GM12875 (cell line): ENCODE measurements around the gene ABHD17A.

Source experiments
- H3K4me3 ChIP-seq: one replicate; pipeline ENCODE4 v1.5.1; 2011; ENCODE audit warnings: low read depth, low read length, control low read depth
- TF ChIP-seq, protein P1 (sequence below): IDR thresholded peaks from 2 replicates; pipeline ENCODE4 v1.5.1; 2011; ENCODE audit warnings: low read depth, mild to moderate bottlenecking, control low read depth, inconsistent platforms, low read length, moderate library complexity, borderline replicate concordance; ENCODE audit not compliant: insufficient read depth

The ABHD17A gene

DNA sequence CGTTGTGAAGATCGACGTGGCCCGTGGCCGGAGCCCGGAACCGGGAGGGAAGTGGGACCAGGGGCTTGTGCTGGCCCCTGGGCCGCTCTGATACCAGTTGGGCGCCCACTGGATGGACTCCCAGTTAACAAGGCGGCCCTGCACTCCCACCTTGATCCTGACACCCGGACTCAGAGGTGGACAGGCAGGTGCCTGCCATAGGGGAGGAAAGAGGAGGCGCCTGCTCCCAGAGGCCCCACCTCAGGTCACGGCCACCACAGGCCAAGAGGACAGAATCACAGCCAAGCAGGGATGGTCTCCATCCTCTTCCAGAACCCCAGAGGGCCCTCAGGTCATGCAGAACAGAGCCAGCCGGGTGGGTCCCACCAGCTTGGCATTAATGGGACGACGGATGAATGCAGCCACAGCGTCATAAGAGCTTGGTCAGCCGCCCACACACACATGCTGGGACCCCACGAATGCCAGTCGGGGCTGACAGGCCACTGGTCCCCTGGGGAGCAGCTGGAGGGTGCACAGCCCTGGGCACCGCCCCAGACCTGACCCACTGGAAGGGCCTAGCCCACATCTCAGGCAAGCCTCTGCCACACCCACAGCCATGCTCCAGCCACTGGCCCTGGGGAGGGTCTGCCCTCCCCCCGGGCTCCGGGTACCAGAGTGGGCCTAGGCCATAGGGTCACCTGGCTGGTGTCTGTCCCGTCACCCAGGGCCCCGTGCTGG lies 12.3 kb downstream of the ABHD17A start:
- TF ChIP-seq, protein P1, sequence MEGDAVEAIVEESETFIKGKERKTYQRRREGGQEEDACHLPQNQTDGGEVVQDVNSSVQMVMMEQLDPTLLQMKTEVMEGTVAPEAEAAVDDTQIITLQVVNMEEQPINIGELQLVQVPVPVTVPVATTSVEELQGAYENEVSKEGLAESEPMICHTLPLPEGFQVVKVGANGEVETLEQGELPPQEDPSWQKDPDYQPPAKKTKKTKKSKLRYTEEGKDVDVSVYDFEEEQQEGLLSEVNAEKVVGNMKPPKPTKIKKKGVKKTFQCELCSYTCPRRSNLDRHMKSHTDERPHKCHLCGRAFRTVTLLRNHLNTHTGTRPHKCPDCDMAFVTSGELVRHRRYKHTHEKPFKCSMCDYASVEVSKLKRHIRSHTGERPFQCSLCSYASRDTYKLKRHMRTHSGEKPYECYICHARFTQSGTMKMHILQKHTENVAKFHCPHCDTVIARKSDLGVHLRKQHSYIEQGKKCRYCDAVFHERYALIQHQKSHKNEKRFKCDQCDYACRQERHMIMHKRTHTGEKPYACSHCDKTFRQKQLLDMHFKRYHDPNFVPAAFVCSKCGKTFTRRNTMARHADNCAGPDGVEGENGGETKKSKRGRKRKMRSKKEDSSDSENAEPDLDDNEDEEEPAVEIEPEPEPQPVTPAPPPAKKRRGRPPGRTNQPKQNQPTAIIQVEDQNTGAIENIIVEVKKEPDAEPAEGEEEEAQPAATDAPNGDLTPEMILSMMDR = no peak
- H3K4me3 ChIP-seq = no peak overlapping the region

DNA sequence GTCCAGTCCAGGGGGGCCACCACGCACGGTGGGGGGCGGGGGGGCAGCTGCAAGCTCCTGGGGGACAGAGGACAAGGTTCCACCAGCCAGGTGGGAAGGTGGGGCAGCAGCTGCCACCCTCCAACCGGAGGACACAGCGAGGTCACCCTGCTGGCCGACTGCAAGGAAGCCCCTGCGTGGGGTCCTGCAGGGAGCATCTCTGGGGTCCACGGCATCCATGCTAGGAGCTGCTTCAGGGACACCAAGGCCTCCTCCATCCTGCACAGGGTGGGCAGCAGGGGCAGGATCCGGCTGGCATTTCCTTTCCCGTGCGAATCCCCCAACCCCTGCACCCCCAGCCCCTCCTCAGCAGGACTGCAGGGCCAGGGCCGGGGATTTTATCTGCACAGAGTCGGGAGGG lies 13.7 kb downstream of the ABHD17A start:
- TF ChIP-seq, protein P1 = no peak
- no peak overlapping the region for H3K4me3 ChIP-seq

DNA sequence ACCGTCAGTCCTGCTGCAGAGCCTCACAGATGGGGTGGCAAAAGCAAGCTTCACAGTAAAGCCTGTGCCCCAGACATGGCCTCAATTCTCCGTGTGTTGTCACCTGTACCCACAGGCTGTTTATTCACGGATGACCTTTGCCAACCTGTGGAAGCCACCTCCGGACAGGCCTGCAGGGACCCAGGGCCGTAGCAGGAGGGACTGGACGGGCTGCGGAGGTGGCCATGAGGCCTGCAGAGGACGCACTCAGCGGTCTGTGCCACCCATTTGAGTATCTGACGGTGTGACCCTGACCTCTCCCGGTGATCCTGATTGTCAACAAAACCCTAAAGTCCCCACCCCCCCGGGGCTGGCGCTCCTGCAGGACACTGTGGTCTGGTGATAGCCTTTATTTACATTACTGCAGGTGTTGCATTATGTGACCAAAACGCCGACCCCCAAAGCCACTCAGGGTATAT lies 14.1 kb downstream of the ABHD17A start:
- TF ChIP-seq, protein P1 = no peak
- H3K4me3 ChIP-seq = no peak overlapping the region

DNA sequence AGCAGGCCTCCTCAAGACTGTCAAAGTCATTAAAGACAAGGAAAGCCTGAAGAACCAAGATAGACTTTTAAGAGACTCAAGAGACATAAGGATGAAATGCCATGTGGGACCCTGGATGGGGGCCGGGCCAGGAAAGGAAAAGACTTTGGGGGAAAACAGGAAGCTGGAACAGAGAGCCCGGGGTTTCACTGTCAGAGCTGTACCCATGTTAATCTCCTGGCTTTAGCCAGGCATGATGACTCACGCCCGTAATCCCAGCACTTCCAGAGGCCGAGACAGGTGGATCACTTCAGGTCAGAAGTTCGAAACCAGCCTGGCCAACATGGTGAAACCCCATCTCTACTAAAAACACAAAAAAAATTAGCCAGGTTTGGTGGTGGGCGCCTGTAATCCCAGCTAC lies 16.3 kb downstream of the ABHD17A start:
- no peak overlapping the region for H3K4me3 ChIP-seq
- TF ChIP-seq, protein P1 = no peak

DNA sequence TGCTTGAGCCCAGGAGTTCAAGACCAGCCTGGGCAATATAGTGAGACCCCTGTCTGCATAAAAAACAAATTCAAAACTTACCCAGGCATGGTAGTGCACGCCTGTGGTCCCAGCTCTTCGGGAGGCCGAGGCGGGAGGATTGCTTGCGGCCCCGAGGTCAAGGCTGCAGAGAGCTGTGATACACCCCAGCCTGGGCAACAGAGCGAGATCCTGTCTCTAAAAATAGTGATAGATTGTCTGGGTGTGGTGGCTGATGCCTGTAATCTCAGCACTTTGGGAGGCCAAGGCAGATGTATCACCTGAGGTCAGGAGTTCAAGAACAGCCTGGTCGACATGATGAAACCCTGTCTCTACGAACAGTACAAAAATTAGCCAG lies 18.0 kb downstream of the ABHD17A start:
- TF ChIP-seq, protein P1 = no peak

DNA sequence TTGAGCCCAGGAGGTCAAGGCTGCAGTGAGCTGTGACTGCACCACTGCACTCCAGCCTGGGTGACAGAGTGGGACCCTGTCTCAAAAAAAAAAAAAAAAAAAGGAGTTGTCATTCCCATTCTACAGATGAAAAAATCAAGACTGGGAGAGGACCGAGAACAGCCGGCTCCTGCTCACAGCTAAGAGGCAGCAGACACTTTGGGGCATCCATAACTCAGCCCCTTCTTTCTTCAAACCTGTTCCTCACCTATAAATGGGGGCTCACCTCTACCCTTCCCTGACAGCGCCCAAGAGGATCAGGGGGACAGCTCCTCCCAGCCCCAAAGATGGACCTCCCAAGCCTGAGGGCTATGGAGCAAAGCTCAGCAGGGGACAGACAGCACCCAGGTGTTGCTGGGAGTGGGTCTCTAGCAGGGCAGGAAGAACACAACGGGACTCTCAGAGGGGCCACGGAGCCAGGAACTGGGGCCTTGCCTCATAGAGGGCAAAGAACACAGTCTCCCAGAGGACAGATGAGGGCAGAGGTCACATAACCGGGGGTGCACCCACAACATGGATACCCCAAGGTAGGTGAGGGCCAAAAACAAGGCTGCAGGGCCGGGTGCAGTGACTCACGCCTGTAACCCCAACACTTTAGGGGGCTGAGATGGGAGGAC lies 18.5 kb downstream of the ABHD17A start:
- TF ChIP-seq, protein P1 = no peak
- H3K4me3 ChIP-seq = no peak overlapping the region

More for the DNA sequence above, 18.0 kb downstream of the ABHD17A start:
- H3K4me3 ChIP-seq = no peak overlapping the region
